ENCODE measurements around the gene CNPY1.

DNA sequence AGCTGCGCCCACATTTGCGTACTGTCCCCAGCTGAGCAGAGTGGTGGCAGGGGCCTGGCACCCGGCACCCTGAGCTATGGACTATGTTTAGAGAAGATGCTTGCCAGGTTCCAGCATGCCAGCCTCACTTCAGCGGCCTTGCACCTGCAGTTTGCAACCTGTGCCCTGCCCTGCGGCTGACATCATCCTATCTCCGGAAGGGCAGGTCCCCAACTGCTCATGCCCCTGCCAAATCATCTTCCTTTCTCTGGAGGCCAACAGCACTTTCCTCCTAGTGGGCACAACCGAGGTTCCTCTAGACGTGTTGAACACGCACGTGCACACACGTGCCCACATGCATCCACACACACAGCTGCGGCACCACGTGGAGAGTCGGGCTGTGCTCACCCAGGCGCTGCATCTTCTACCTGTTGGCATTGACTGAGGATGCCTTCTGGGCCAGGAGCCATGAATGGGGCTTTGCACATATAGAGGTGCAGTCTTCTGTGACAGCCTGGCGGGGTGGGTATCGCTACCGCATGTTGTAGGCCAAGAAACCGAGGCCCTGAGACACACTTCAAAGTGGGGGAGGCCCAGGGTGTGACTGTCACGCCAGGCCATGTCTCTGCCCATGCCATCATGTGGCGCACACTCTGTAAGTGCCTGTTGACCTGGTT is 24.5 kb downstream of the CNPY1 start:
- TF ChIP-seq EP300 (IDR thresholded peaks at IDR 0.05; ENCODE audit: borderline replicate concordance) (no peak), YY1 (IDR thresholded peaks at IDR 0.05; ENCODE audit: low read depth) (no peak), TAF1 (IDR thresholded peaks at IDR 0.05; ENCODE audit: low read depth) (no peak), TCF12 (IDR thresholded peaks at IDR 0.05; ENCODE audit: low read depth) (no peak), CEBPB (IDR thresholded peaks at IDR 0.05) (no peak), FOXM1 (IDR thresholded peaks at IDR 0.05; ENCODE audit: borderline replicate concordance, low read depth) (no peak), CREB1 (IDR thresholded peaks at IDR 0.05; ENCODE audit: low read depth) (no peak), TEAD4 (IDR thresholded peaks at IDR 0.05) (no peak), NFIC (IDR thresholded peaks at IDR 0.05) (no peak), RAD21 (IDR thresholded peaks at IDR 0.05; ENCODE audit: low read depth) (no peak)
- TF ChIP-seq, protein P1, sequence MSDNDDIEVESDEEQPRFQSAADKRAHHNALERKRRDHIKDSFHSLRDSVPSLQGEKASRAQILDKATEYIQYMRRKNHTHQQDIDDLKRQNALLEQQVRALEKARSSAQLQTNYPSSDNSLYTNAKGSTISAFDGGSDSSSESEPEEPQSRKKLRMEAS (IDR thresholded peaks at IDR 0.05) = no peak
- TF ChIP-seq, protein P2, sequence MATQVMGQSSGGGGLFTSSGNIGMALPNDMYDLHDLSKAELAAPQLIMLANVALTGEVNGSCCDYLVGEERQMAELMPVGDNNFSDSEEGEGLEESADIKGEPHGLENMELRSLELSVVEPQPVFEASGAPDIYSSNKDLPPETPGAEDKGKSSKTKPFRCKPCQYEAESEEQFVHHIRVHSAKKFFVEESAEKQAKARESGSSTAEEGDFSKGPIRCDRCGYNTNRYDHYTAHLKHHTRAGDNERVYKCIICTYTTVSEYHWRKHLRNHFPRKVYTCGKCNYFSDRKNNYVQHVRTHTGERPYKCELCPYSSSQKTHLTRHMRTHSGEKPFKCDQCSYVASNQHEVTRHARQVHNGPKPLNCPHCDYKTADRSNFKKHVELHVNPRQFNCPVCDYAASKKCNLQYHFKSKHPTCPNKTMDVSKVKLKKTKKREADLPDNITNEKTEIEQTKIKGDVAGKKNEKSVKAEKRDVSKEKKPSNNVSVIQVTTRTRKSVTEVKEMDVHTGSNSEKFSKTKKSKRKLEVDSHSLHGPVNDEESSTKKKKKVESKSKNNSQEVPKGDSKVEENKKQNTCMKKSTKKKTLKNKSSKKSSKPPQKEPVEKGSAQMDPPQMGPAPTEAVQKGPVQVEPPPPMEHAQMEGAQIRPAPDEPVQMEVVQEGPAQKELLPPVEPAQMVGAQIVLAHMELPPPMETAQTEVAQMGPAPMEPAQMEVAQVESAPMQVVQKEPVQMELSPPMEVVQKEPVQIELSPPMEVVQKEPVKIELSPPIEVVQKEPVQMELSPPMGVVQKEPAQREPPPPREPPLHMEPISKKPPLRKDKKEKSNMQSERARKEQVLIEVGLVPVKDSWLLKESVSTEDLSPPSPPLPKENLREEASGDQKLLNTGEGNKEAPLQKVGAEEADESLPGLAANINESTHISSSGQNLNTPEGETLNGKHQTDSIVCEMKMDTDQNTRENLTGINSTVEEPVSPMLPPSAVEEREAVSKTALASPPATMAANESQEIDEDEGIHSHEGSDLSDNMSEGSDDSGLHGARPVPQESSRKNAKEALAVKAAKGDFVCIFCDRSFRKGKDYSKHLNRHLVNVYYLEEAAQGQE (IDR thresholded peaks at IDR 0.05; ENCODE audit: low read depth) = no peak
